MM.1S (cell line): ENCODE measurements around the gene TRAF3.

Experiments
- EZH2 ChIP-seq: fragments of 300-600 bp; sonication (generic); optimal IDR thresholded peaks from 2 replicates; pipeline ENCODE3; 2017; ENCODE audit warnings: low read depth, mild to moderate bottlenecking, antibody characterized with exemption, low read length, mixed read lengths
- EZH2phosphoT487 ChIP-seq: fragments of 300-600 bp; sonication (generic); IDR thresholded peaks from 2 replicates; pipeline ENCODE4 v1.6.1; 2018; ENCODE audit warnings: antibody characterized with exemption, low read length
- TF ChIP-seq, protein P1 (sequence below): fragments of 300-600 bp; sonication (generic); IDR thresholded peaks from 2 replicates; pipeline ENCODE4 v1.5.1; 2016; ENCODE audit warnings: antibody characterized with exemption, low read length, mixed read lengths

DNA sequence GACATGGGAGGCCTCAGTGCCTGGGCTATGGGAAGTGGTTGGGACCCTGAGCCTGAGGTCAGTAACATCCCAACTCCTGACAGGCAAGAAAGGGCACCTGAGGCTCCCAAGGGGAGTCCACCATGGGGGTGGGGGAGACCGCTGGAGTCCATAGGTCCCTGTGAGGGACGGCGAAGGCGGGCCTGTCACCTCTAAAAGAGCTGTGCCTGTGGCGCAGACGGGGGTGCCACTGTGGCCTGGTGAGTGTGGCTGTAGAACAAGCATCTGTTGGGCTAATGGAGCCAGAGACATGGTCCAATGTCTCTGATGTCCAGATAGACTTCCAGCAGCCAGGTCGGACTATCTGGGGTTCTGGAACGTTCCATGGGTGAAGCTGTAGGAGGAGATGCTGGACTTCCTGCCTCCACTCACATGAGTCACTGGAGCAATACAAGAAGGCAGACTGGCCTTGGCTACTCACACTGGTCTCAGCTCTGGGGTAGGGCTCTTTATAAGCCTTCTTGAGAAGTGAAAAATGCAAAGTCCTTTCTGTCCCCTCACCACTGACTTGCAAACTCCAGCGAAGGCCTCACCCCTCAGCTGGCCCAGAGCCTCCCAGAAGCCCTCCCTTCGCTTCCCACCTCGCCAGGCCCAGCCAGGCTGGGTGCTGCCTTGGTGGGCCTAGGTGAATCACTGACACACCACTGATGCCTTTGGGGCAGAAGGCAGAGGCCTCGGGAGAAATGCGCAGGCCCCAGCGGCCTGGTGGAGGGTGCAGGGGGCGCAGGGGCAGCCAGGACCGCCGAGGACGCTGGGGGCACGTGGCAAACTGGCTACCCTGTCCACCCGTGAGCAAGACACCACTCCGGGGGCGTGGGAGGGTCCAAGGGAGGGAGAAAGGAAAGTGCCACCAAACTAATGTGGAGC lies 1.1 kb upstream of the TRAF3 start:
- TF ChIP-seq, protein P1, sequence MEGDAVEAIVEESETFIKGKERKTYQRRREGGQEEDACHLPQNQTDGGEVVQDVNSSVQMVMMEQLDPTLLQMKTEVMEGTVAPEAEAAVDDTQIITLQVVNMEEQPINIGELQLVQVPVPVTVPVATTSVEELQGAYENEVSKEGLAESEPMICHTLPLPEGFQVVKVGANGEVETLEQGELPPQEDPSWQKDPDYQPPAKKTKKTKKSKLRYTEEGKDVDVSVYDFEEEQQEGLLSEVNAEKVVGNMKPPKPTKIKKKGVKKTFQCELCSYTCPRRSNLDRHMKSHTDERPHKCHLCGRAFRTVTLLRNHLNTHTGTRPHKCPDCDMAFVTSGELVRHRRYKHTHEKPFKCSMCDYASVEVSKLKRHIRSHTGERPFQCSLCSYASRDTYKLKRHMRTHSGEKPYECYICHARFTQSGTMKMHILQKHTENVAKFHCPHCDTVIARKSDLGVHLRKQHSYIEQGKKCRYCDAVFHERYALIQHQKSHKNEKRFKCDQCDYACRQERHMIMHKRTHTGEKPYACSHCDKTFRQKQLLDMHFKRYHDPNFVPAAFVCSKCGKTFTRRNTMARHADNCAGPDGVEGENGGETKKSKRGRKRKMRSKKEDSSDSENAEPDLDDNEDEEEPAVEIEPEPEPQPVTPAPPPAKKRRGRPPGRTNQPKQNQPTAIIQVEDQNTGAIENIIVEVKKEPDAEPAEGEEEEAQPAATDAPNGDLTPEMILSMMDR, result no peak
- no peak for TF ChIP-seq EZH2
- no peak for TF ChIP-seq EZH2phosphoT487
